Measurements from ENCODE around the gene PFKFB4.

DNA sequence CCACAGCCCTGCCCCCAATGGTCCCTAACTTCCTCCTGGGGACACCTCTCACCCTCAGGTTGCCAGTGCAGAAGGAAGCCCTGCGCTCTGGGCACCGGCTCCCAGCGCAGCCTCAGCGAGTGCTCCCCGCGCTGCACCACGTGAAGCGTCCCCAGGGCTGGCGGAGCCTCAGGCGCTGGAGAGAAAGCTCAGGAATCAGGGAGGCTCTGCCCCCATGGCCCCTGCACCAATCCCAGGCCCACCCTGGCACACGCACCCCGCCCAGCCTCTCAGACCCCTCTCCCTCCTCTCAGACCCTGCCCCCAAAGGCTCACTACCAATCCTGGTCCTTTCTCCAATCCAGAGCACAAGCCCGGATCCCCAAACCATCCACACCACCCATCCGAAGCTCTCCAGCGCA, 31.6 kb upstream of the PFKFB4 start:
- TF ChIP-seq, protein P1, sequence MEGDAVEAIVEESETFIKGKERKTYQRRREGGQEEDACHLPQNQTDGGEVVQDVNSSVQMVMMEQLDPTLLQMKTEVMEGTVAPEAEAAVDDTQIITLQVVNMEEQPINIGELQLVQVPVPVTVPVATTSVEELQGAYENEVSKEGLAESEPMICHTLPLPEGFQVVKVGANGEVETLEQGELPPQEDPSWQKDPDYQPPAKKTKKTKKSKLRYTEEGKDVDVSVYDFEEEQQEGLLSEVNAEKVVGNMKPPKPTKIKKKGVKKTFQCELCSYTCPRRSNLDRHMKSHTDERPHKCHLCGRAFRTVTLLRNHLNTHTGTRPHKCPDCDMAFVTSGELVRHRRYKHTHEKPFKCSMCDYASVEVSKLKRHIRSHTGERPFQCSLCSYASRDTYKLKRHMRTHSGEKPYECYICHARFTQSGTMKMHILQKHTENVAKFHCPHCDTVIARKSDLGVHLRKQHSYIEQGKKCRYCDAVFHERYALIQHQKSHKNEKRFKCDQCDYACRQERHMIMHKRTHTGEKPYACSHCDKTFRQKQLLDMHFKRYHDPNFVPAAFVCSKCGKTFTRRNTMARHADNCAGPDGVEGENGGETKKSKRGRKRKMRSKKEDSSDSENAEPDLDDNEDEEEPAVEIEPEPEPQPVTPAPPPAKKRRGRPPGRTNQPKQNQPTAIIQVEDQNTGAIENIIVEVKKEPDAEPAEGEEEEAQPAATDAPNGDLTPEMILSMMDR (IDR thresholded peaks at IDR 0.05) = no peak
- TF ChIP-seq POLR2A (IDR thresholded peaks at IDR 0.05) (no peak), POLR2AphosphoS5 (IDR thresholded peaks at IDR 0.05) (no peak)

All from sigmoid colon (tissue), 4 donors.